Ovary (tissue), 9 donors: Measurements from ENCODE around the gene STK16. TPM values are rescaled to one million over a fixed set of nuclear protein-coding genes. Genes with fewer than 3 reads are reported as not detected.

ENCODE experiments used
- DNase-seq, 5 donors: peaks; one replicate each; pipeline ENCODE4 v3.0.0-alpha.2; 2019 to 2020
- H3K27ac ChIP-seq, 2 donors: fragments of 200-600 bp; one replicate each; pipeline versions ENCODE4 v1.5.1 to v1.8.0; 2019 to 2022
- H3K27me3 ChIP-seq: fragments of 200-600 bp; one replicate; pipeline ENCODE4 v1.8.0; 2022
- H3K36me3 ChIP-seq: fragments of 200-600 bp; sonication (generic); one replicate; pipeline ENCODE4 v1.5.1; 2019
- H3K4me1 ChIP-seq: one replicate; pipeline ENCODE4 v1.8.1; 2013; ENCODE audit warnings: mild to moderate bottlenecking, moderate library complexity; ENCODE audit not compliant: insufficient read depth
- H3K4me3 ChIP-seq: fragments of 200-600 bp; sonication (generic); one replicate; pipeline ENCODE4 v1.5.1; 2017
- H3K9me3 ChIP-seq, 2 donors: fragments of 200-600 bp in 1 of 2; sonication (generic) in 1 of 2; one replicate each; pipeline versions ENCODE4 v1.5.1 to v1.8.1; 2013 to 2019; ENCODE audit warnings: mild to moderate bottlenecking in 1 of 2, moderate library complexity in 1 of 2
- CTCF ChIP-seq, 3 donors: fragments of 450-650 bp in 2 of 3; fragments of 200-600 bp in 1 of 3; IDR thresholded peaks; one replicate each; pipeline versions ENCODE4 v1.5.1 to v1.8.0; 2016 to 2022; ENCODE audit warnings: antibody characterized with exemption in 3 of 3, mild to moderate bottlenecking in 1 of 3
- EP300 ChIP-seq: sonication (generic); formaldehyde crosslinking; IDR thresholded peaks from one replicate; pipeline ENCODE4 v1.6.1; 2017; ENCODE audit warnings: antibody characterized with exemption
- POLR2A ChIP-seq: fragments of 450-650 bp; IDR thresholded peaks from one replicate; pipeline ENCODE4 v1.6.1; 2017; ENCODE audit warnings: antibody characterized with exemption, mild to moderate bottlenecking, moderate library complexity
- WGBS, 3 donors: extraction: QIAGEN DNeasy Blood & Tissue Kit in 1 of 3; methylation state at CpG; one replicate each; pipeline versions ENCODE4 v1.1.5 to v1.1.7; 2013 to 2017; 5-methylcytosine and 5-hydroxymethylcytosine counted together
- intact Hi-C, 4 donors: fragments of 100-400 bp; cut with DNase I; formaldehyde crosslinking; loops; one replicate each; pipeline versions ENCODE4 v1.11.0 to v1.15.1; 2022 to 2023
- polyA plus RNA-seq, 2 donors: library from polyadenylated mRNA; stranded (reverse); fragments of 200-250 nt in 1 of 2; fragments of 350-450 nt in 1 of 2; fragmentation: Illumina TruSeq in 1 of 2; extraction: RNeasy Lipid Tissue Mini Kit (QIAGEN cat#74804) in 1 of 2; gene quantifications; one replicate each; pipeline ENCODE4 v1.2.3, GENCODE V29; 2013 to 2014
- total RNA-seq, 7 donors: library from RNA; depleted of rRNA in 2 of 7; stranded (reverse); fragments of >200 nt in 2 of 7; fragmentation: NEBNext Ultra II Directional in 3 of 7; extraction: Animal tissue kit (Norgen Biotek cat#: 25700) in 3 of 7; gene quantifications; one replicate each; pipeline versions ENCODE4 v1.1.0 to v1.2.4, GENCODE V29; 2016 to 2023
- donor health status: DM: no; HTN: no; CAD: no; lungs with moderate emphysema.
- donor health status: DM: no; HTN: no; CAD: no.
- donor health status: Bipolar disorder and iron deficiency.
- donor health status: DM: yes; HTN: yes; CAD: no.
- donor health status: DM: no; HTN: no; CAD: no.
- donor health status: DM: yes; HTN: yes; CAD: no.

Gene STK16
- total and polyA plus RNA-seq, 9 donors, result 12.4 to 29.4 (median 18.8) TPM

- WGBS, 3 donors, result 15 to 27% (median 16%) methylated on average over 15 to 16 of the region's 16 CpGs
- intact Hi-C loops, result loop anchor here in 3 of 4 donors (5.0 to 10.0 kb wide), 3 partner anchors 45 to 122 kb away; partner anchors contain the start of genes CNPPD1 (in 2 of the 3), RETREG2 (in 2 of the 3), GLB1L (in 1 of the 3) and STK16 (in 1 of the 3)
- peak; percentile 91 to 98 (median 93) for DNase-seq
These were observed 44.5 kb downstream of the STK16 start for GRCh38 chr2:219289537-219290361.

GRCh38 chr2:219290381-219291171 lies 45.3 kb downstream of the STK16 start:
- DNase-seq, result peak in 2 of 5 donors; percentile 40 to 44
- Histone ChIP-seq H3K4me1 (peaks cover 13% of the 10 kb centered on the region), H3K4me3 (no peak overlapping the region), H3K27ac (peak overlapping the region; percentile 85 to 93), H3K36me3 (no peaks in the 10 kb centered on the region), H3K27me3 (no peaks in the 10 kb centered on the region), H3K9me3 (no peaks in the 10 kb centered on the region)
- WGBS, 3 donors, result 83 to 87% (median 86%) methylated on average over 16 of the region's 16 CpGs
- TF ChIP-seq POLR2A, result no peak
- TF ChIP-seq EP300, result no peak
- TF ChIP-seq CTCF (IDR thresholded peaks at IDR 0.05), result no peak
- intact Hi-C loops, result loop anchor here in 3 of 4 donors (5.0 to 10.0 kb wide), 3 partner anchors 46 to 123 kb away; partner anchors contain the start of genes CNPPD1 (in 2 of the 3), RETREG2 (in 2 of the 3), GLB1L (in 1 of the 3) and STK16 (in 1 of the 3)

More at GRCh38 chr2:219289537-219290361, 44.5 kb downstream of the STK16 start:
- peaks cover 11% of the 10 kb centered on the region for H3K4me1 ChIP-seq
- H3K36me3 ChIP-seq, result no peaks in the 10 kb centered on the region
- peak overlapping the region; percentile 85 to 93 for H3K27ac ChIP-seq
- H3K4me3 ChIP-seq, result no peak overlapping the region
- no peaks in the 10 kb centered on the region for H3K9me3 ChIP-seq
- no peak for TF ChIP-seq POLR2A
- TF ChIP-seq EP300, result no peak
- peak in 1 of 3 donors; percentile 9 for TF ChIP-seq CTCF (IDR thresholded peaks at IDR 0.05)
- H3K27me3 ChIP-seq, result no peaks in the 10 kb centered on the region

GRCh38 chr2:219291394-219291793 lies 46.1 kb downstream of the STK16 start:
- intact Hi-C loops, result loop anchor here in 3 of 4 donors (5.0 to 10.0 kb wide), 3 partner anchors 47 to 124 kb away; partner anchors contain the start of genes CNPPD1 (in 2 of the 3), RETREG2 (in 2 of the 3), GLB1L (in 1 of the 3) and STK16 (in 1 of the 3)
- no peak for TF ChIP-seq EP300
- no peak for TF ChIP-seq POLR2A
- no peak for TF ChIP-seq CTCF (IDR thresholded peaks at IDR 0.05)
- peak in 1 of 5 donors; percentile 15 for DNase-seq
- Histone ChIP-seq H3K4me1 (peaks cover 10% of the 10 kb centered on the region), H3K36me3 (no peaks in the 10 kb centered on the region), H3K27ac (no peak overlapping the region), H3K4me3 (no peak overlapping the region), H3K9me3 (no peaks in the 10 kb centered on the region), H3K27me3 (no peaks in the 10 kb centered on the region)
- 89 to 94% (median 92%) methylated on average over 7 of the region's 7 CpGs for WGBS, 3 donors

- no peak for TF ChIP-seq CTCF (IDR thresholded peaks at IDR 0.05)
- no peak for TF ChIP-seq POLR2A
- TF ChIP-seq EP300, result no peak
- H3K27me3 ChIP-seq, result no peaks in the 10 kb centered on the region
- peaks cover 8% of the 10 kb centered on the region for H3K4me1 ChIP-seq
- H3K4me3 ChIP-seq, result no peak overlapping the region
- no peaks in the 10 kb centered on the region for H3K9me3 ChIP-seq
- WGBS, 3 donors, result 67 to 75% (median 70%) methylated on average over 4 of the region's 4 CpGs
- H3K27ac ChIP-seq, result no peak overlapping the region
- intact Hi-C loops, result loop anchor here in 3 of 4 donors (5.0 to 10.0 kb wide), 3 partner anchors 47 to 125 kb away; partner anchors contain the start of genes CNPPD1 (in 2 of the 3), RETREG2 (in 2 of the 3), GLB1L (in 1 of the 3) and STK16 (in 1 of the 3)
- no peak for DNase-seq
- H3K36me3 ChIP-seq, result no peaks in the 10 kb centered on the region
These were observed 46.7 kb downstream of the STK16 start for GRCh38 chr2:219291910-219292490.
